Liver (tissue), 2 donors: ENCODE results near the gene TARM1.

Experiments used
- CTCF ChIP-seq: fragments of 150-350 bp; IDR thresholded peaks from 2 replicates; pipeline ENCODE4 v1.5.1; 2017; ENCODE audit warnings: improper control_type of control experiment, low read depth, low read length; ENCODE audit not compliant: missing input control
- TF ChIP-seq, protein P1 (sequence below): IDR thresholded peaks from 2 replicates; pipeline ENCODE4 v1.6.1; 2016; ENCODE audit warnings: antibody characterized with exemption
- donor health status: healthy.

- TF ChIP-seq, protein P1, sequence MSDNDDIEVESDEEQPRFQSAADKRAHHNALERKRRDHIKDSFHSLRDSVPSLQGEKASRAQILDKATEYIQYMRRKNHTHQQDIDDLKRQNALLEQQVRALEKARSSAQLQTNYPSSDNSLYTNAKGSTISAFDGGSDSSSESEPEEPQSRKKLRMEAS: no peak
- no peak for TF ChIP-seq CTCF
Observed at GRCh38 chr19:54069470-54069869, 11.7 kb downstream of the TARM1 start.
